ENCODE data around the gene CCBE1.

CCBE1 gene

DNA sequence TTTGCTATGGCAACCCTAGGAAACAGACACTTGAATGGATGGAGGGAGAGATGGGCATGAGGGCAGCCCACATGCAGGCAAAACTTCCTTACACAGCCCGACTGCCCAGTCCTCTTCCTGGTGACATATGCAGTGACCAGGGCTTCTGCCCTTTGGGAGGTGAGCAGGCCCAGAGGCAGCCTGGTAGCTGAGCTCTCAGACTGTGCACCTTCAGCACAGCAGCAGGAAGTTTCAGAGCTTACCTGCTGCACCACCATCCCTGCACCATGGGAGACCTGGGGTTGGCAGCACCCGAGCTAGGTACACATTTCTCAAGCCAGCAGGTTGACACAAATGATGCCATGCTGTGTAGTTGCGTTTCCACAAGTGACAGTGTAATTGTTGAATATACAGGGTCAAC, 240.6 kb downstream of the CCBE1 start:
- DNase-seq, result no peak

DNA sequence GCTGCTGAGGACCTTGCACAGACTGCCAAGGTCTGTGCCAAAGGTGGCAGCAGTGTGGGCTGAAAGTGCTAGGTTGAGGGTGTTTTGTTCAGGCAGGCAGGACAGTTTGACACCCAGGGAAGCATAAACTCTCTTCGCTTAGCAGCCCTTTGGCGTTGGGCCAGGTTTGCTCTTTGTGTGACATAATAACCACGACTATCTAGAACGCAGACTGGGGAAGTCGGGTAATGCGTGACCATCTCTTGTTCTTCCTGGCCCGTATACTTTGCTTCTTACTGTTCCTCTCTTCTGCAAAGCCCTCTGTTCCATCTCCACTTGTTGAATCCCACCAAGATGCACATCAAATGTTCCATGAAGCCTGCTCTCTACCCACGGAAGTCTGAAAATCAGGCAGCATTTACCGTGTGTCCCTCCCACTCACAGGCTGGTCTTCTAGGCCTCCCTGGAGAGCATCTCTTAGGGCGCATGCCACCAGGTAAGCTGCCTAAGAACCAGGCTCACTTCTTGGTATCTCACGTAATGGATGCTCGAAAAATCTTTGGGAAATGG, 241.4 kb downstream of the CCBE1 start:
- DNase-seq, result no peak

DNA sequence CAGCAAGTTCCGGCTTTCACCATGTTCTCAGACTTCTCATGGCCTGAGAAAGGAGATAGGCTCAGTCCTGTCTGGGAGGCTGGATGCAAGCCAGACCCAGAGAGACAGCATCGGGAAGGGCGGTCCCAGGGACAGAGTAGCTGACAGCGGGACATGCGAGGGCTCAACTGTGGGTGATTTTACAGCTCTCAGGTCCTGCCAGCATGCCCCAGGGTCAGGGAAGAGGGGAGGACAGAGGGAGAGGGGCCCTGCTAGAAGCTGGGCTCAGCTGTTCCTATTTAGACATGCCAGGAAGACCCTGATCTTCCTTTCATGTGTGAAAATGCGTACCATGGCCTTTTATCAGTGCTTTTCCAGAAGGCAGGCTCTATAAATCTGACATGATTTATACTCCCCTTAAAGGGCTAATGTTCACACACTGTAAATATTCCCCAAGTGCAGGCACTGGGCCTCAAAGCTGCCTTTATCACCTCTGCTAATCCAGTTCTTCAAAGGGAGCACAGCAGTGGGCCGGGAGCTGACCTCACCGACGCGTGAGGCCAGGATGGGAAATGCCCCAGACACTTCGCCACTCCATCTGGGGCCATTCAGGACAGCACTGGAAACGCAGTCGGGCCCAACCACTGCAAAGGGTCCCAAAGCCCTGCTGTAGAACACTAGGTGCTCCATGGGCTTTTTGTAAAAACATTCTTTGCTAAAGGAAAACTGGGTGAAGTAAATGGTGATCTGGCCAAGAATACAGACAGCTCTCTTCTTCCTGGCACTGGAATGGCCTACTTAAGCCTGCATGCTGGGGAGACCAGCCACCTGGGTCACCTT, 242.1 kb downstream of the CCBE1 start:
- DNase-seq, result no peak

DNA sequence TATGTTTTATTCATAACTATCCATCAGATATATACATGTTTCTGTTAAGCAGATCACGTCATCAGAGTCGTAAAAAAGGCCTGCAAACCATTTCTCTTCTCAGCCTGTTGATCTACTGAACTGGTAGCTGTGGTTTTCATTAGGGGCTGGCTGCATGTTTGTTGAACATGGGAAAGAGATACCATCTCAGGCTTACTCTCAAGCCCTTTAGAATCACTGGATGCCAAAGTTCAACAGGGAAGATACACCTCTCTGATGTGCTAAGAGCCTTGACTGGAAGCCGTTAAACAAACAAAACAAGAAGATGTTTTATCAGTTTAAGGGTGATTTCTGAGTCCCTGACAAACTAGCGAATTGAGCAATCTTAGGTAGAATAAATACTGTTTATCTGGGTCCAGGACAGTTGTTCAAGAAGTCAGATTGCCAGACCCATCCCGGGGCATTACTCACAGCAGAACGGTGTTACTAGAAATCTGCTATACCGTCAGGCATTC, 243.7 kb downstream of the CCBE1 start:
- no peak for DNase-seq

GRCh38 chr18:59451963-59452362, 245.3 kb downstream of the CCBE1 start:
- no peak for DNase-seq

GRCh38 chr18:59451073-59451472, 246.2 kb downstream of the CCBE1 start:
- no peak for DNase-seq

- DNase-seq, result no peak
Observed at GRCh38 chr18:59448546-59448945, 248.7 kb downstream of the CCBE1 start.

GRCh38 chr18:59446012-59446411, 251.2 kb downstream of the CCBE1 start:
- DNase-seq, result no peak

DNA sequence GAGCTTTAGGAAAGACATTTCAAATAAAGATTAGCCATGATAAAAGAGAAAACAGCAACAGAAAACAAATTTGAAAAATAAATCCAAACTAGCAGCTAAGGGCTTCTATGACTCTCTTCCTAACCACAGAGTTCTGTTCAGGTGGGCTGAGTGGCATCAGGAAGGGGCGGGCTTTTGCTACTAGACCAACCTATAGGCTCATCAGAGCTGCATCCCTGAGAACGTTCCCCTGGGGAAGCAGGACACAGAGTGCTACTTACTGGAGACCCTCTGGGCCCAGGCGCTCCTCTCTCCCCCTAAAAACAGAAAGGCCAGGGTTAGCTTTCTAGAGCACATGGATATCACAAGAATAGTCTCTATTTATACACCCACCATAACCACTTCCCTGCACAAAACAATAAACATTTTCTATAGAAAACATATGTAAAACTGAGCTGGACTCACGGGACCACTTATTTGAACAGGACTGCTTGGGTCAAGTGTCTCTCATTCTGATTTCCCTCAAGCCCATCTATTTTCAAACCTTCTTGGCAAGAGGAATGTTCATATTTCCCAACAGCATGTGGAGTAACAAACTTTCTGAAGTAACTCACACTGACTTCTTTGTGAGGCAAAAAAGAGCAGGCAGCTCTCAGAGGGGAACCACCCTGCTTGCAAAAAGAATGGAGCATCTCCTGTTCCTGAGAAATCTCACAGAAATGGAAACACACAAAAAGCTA, 259.2 kb downstream of the CCBE1 start:
- no peak for DNase-seq

DNA sequence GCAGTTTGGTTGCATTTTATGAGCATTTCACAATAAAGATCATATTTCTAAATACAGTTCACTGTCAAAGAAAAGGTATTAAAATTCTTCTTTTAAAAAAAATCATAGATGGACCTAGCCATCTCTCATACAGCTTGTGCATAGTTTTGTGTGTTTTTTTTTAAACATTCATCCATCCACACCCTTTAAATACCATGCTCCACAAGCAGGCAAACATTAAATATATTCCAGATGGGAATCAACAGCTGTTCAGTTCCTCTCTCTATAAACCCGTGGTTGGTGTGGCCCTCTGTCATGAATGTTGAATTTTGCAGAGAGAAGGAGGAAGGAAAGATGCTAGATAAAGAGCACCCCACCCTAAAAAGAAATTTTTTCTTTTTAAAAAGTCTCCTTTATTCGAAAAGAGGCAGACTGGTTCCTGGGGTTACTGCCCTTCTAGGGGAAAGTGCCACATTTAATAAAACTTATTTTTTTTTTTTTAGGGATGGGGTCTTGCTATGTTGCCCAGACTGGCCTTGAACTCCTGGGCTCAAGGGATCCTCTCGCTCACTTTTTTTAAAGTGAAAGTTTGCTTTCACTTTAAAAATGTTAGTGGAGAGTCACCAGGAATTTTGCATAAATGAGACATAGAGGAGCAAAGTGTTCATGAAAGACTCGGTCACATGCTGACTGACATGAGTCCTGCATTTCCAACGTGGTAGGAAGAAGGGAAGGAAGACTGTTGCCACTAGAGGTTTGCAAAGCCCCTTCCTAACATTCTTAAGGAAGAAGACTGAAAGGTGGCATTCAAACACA, 264.2 kb downstream of the CCBE1 start:
- no peak for DNase-seq

DNA sequence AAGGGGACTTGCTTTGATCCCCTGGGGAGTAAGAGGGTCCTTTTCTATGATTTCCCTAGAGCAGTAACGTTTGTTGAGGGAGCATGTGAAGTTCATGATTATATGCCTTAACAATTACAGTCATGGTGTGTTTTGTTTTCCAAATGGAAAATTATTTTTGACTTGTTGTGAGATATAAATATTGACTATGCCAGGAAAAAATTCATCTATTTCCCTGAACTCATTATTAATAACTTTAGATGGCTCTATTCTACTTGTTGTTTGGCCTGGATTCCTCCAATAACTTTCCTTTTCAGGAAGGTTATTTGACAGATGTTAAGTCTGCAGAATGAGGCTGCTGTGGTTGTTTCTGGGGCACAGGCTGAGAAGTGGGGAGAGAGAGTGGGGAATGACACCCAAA, 266.1 kb downstream of the CCBE1 start:
- no peak for DNase-seq

GRCh38 chr18:59429608-59430007, 267.6 kb downstream of the CCBE1 start:
- no peak for DNase-seq

- DNase-seq, result no peak
Observed at GRCh38 chr18:59428018-59428417, 269.2 kb downstream of the CCBE1 start.

- no peak for DNase-seq
Observed at GRCh38 chr18:59426855-59427254, 270.4 kb downstream of the CCBE1 start.

DNA sequence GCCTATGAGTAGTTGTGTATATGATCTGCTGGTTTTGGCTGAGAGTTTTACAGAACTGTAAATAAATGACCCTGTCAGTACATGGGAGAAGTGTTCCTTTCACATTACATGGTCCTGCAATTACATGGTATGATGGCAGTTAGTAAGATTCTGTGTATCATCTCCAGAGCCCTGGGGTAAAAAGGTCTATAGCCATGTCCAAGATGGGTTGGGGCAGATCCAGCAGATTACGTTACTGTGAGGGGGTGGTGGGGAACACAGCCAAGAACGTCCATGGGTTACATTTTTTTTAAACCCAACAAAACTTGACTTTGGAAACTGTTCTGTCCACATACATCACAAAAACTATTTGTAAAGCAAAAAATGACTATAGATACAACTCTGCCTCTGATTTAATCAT, 274.0 kb downstream of the CCBE1 start:
- DNase-seq, result no peak

DNA sequence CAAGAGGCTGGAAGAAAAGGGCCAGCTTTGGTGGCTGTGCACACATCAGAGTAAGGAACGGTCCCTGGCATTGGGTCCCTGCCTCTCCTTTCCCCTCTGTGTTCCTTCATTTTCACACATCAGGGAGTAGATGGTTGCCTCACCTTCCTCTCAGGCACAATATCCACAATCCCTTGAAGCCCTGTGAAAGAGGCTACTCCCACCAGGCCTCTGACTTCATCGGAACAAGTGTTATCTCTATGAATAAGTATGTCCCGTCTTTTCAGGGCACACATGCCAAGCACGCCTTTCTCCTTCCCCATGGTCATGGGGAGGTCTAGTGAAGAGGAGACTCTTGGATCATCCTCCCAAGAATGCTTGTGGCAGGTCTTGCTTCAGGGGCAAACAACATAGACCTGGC, 277.0 kb downstream of the CCBE1 start:
- DNase-seq, result no peak

DNA sequence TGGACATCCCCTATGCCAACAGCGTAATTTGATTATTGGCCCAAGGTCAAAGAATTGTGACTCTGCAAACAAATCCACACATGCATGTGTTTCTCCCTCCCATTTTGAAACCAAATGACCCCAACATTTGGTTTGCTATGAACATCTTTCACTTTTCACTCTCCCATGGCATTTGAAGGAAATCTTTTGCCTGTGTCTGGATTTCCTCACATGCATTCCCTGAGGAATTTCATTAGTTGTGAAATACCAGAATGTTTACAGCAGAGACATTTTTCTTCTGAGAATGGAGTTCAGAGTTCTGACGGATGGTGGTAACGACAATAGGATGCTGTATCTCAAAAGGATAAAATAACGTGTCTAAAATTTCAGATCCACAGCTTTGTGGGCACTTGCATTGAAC, 277.8 kb downstream of the CCBE1 start:
- no peak for DNase-seq

DNA sequence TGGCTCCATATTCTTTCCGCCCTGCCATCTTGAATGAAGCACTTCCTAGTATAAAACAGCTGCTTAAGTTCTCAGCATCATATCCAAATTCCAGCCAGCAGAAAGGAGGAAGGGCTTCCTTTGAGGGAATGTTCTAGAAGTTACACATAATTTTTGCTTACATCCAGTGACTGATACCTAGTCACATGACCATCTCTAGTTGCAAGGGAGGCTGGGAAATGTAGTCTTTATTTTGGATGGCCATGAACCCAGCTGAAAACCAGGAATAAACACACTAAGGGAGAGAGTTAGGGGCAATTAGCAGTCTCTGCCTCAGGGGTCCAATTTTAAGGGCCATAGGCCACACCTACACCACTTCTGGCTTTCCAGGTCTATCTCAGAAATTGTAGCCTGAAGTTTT, 280.4 kb downstream of the CCBE1 start:
- DNase-seq, result no peak

GRCh38 chr18:59414111-59414653, 283.0 kb downstream of the CCBE1 start:
- no peak for DNase-seq

DNA sequence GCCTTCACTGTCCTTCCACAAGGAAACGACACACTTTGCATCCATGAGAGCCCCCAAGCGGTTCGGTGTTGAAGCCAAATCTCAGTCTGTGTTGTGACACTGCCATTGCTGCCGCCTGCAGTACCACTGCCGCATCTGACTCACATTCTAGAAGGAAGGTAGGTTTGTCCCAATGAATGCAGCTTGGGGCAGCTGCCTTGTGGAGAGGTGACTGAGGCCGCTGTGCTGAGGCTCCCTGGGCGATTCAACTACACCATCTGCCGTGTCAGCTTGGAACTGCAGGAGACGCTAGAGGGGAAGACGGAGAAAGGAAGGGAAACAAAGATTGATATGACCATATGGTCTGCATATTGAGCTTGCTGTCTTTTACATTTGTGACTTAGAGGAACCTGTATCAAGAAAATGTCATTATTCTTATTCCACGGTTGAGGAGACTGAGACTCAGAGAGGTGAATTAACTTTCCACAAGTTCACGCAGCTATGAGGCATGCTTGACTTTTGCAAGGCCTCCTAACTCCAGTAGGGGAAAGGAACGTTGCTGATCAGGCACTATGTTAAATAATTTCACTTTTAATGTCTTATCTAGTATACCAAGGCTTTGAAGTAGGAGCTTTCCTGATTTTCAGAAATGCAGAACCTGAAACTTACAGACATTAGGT, 294.7 kb downstream of the CCBE1 start:
- DNase-seq, result peak in 51 of 56 donors; percentile 3 to 75 (median 36)

DNA sequence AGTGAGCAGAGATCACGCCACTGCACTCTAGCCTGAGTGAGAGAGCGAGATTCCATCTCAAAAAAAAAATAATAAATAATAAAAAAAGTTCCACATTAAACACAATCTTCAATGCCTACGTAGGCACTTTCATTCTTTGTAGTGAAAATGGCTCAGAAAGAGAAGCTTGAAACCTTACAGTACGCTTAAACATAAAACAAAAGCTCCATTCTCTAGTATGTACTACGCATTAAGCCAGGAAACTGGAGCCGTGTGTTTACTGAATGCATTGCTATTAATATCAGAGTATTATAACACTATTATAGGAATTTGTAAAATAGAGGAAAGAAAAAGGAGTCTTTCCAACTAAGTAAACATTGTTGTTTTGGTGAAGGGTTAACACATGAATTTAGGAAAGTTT, 296.8 kb downstream of the CCBE1 start:
- no peak for DNase-seq

All from nucleus accumbens (tissue), 56 donors.